GM21717 (cell line): ENCODE measurements around the gene ART4.

ENCODE experiments used
- ATAC-seq: cut with Tn5 transposase; IDR thresholded peaks from one replicate; pipeline ENCODE4 v1.9.1; 2021; ENCODE audit warnings: mild to moderate bottlenecking, moderate library complexity; ENCODE audit not compliant: unreplicated experiment

The ART4 gene, protein sequence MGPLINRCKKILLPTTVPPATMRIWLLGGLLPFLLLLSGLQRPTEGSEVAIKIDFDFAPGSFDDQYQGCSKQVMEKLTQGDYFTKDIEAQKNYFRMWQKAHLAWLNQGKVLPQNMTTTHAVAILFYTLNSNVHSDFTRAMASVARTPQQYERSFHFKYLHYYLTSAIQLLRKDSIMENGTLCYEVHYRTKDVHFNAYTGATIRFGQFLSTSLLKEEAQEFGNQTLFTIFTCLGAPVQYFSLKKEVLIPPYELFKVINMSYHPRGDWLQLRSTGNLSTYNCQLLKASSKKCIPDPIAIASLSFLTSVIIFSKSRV

DNA sequence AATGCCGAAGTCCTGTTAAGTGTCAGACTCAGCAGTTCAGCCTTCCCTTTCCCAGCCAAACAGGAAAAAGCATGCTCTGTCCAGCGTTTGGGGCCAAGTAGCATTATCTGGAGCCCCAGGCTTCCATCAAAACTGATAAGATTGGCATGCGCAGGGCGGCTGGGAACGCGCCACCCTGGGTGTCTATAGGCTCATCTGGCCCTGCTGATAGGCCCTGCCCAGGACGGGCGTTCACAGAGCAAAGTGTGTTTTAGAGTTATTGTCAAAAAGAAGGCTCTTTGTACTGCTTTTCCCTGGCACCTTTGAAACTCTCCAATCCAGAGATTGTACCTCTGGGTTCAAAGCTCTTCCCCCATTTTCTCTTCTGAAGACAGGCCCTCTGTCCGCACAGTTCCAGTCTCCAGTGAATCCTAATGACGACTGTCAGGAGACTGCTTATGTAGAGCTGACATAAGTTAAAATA lies at the start of gene ART4:
ART4 (minus strand) TSS at position 102 of the 463 bp plus-strand sequence. CDS start 413 bp downstream, outside the sequence.
- ATAC-seq, result no peak

DNA sequence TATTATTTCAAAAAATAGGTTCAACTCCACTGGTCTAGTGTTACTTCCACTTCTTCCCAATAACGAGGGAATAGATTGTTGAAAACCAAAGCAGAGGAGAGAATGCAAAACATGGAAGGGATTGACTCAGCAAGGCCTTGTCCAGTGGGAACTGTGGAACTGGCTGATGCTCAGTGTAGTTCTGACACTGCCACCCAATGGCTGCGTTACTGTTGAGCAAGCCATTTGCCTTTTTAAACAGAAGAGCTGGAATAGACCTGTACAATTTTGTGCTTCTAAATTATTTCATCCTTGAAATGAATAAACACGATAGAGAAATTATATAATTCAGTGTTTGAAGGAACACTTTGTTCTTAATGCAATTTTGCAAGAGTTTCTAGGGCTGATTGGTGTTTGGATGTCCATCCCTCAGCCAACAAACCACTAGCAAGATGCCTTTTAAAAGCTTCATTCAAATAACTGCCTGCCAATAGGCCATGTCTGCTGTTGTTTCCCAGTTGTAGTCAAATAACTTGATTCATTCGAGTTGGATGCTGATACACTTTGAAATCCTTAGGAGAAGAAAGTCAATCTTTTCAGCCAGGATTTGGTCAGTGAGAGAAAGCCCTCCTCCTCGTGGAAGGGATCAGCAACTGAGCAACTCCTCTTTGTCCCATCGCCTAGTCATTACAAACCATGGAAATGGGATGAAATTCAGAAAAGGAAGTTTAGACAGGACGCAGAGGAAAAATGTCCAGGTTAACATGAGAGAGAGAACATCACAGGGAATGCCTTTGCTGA lies 49.6 kb upstream of the ART4 start:
- no peak for ATAC-seq

DNA sequence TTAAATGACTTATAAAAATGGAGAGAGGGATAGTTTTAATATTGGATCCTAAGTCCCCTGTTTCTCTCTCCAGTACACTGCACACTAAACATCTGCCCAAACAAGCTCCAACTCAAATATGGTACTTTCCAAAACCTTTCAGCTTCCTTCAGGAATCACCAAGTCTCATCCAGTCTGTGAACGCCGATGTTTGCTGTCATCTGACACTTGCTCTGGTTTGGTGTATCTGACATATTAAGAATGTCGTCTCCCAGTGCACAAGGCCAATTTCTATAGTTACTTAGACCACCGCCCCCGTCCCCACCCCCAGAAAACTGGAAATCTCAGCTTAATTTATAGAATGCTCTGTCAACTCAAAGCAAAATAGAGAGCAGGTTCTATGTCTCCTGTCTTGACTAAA lies 47.4 kb upstream of the ART4 start:
- no peak for ATAC-seq

DNA sequence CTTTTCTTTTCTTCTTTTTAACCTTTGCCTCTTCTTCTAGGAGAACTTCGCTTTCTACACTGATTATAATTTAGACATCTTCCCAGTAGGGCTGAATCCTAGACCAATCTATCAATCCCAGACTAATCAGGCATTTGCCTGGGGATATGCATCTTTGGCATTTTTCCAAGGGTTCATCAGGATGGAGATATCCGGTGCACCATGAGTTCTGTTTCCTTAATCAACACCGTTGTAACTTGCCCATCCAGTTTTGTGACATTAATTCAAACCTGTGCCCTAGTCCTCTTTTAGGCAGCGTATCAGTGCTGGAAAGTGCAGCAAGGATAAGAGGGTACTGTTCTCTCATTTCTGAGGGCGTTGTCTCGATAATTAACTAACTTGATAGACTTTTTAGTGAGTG lies 42.9 kb upstream of the ART4 start:
- no peak for ATAC-seq

GRCh38 chr12:14885718-14886221 lies 42.4 kb upstream of the ART4 start, which contains the start of gene MGP:
MGP (minus strand) TSS chr12:14885854; CDS start chr12:14885791, 63 bp downstream.
- ATAC-seq, result no peak

DNA sequence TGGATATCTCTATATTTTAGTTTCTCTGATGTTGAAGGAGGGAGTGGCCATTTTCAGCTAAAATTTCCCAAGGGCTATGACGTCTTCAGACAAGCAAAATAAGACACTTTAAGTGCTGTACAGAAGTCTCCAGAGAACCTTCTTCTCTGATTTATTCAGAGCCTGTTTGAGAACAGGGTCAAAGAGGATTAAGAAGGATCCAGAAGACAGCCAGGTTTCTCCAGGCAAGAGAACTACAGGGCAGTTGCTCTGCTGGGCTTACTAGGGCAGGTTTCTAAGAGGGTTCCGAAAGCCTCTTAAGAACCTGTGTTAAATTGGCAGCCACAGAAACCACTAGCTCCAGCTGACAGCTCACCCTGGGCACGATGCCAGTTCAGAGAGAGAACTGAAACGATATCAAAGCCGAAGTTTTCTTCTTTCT lies 41.1 kb upstream of the ART4 start:
- ATAC-seq, result peak; percentile 96

GRCh38 chr12:14883686-14884085 lies 40.4 kb upstream of the ART4 start:
- ATAC-seq, result no peak

DNA sequence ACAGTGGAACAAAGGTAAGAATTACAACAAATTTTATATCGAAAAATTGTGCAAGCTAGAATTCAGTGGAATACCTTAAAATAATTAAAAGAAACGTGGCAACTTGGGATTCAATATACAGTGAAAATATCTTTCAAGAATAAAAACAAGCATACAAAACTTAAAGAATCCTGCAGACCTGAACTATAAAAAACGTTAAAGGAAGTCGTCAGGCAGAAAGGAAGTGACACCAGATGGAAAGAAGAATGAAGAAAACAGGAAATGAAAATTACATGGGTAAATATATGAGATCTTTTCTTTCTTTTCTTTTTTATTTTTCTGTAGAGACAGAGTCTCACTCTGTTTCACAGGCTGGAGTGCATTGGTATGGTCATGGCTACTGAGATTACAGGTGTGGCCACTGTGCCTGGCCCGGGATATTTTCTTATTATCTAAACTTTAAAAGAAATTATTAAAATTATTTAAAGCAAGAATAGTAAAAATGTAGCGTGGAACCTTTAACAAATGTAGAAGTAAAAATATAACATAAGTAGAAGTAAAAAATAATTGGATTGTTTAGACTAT lies 37.6 kb upstream of the ART4 start:
- ATAC-seq, result no peak

DNA sequence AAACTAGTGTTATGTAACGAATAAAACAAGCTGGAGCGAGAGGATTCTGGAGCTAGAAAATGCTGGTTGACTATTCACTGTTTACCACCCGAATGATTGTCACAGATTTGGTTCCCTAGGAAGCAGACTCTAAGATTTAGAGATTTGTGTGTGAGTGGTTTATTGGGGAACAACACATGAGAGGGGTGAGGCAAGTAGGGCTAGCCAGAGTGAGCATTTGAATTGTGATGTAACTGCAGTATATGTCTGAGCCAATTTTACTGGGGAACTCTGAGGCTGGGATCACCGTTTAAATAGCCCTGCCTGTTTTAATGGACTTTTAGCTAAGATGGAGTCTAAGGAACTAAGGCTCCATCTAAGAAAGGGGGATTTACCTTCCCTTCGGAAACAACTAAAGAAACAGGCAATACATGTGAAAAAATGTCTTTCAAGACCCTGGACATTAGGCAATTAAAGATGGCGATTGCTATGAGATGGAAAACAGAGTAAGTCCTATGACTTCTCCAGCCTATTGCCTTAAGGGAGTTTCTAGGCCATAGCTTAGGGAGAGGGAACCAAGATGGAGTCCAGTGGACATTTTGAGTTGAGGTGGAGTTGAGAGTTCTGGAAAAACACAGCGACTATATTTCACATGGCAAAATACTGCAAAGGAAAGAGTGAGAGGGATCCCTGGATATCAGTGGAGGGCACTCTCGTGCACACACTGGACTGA lies 36.1 kb upstream of the ART4 start:
- no peak for ATAC-seq

DNA sequence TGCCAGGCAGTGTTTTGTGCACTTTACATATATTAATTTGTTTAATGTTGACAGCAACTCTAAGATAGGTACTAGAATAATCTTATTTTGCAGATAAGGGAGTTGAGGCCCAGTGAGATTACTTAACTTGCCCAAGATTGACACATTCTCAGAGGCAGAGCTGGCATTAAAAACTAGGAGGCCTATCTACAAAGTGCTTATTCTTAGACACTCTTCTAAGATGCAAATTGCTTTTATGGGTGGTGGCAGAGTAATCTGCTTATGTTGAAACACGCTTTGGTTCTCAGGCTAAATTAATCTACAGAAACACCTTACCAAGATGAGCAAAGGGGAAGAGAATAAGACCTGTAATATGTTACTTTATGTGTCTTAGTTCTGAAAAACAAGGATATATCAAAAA lies 35.2 kb upstream of the ART4 start:
- no peak for ATAC-seq

GRCh38 chr12:14876833-14877232 lies 33.5 kb upstream of the ART4 start:
- no peak for ATAC-seq

GRCh38 chr12:14874882-14875281 lies 31.6 kb upstream of the ART4 start:
- no peak for ATAC-seq

DNA sequence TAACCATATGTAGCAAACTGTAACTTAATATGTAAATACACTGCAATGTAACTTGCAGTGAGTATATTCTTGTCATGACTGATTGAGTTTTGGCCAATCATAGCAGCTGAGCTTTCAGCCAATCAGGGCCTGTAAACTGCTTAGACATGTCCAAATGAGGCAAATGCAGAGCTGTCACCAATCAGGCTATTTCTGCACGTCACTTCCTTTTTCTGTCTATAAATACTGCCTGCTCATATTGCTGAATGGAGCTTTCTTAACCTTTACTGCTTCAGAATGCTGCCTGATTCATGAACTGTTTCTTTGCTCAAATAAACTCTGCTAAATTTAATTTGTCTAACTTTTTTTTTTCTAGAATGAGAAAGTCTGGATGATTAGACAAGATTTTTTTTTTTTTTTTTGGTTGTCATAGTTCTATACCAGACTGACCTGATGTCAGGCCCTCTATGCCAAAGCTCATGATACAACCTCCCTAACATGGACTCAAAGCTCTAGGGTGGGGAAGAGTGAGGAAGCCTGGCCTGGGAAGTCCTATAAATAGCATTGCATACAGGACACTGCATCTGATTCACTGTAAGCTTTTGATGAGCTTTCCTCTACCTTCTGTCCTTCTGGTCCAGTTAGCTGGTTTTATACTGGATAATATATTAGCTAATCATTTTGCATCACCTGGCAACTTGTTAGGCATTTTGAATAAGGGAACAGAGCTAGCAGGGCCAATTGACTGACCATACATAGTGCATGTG lies 30.3 kb upstream of the ART4 start:
- no peak for ATAC-seq

DNA sequence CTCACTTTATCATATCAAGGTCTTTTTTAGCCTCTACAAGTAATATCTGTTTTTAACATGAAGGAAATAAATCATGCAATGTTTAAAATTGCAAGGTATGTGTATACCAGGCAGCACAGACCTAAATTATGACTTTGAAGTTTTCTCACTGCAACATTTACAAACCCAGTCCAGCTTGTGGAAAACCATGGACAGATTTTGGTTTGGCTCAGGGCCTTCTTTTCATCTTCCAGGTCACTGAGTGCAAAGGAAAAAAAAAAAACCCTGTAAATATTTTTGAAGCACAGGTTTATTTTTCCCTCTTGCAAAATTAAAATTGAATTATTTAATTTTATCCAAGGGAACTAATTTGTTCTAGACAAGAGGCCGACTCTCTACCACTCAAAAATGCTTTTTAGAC lies 28.6 kb upstream of the ART4 start:
- no peak for ATAC-seq

DNA sequence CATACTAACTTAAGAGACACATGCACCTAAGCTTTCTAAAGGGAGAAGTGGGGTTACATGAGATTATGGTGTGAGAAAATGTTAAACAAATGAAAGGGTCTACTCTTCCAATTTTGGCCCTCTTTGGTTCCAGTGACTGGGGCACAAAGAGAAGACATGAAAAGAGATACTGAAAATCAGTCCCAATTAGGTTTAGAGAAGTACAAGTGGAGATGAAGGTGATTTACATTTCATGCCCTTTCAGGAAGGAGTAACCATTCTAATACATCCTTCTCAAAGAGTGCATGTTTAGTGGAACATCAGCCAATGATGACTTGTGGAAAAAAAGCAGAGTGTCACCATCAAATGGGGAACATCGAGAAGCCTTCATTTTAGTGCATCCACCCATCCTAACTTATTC lies 27.9 kb upstream of the ART4 start:
- ATAC-seq, result no peak

- ATAC-seq, result no peak
These were observed 25.7 kb upstream of the ART4 start for GRCh38 chr12:14868916-14869506.

GRCh38 chr12:14860490-14860889 lies 17.2 kb upstream of the ART4 start:
- ATAC-seq, result no peak

DNA sequence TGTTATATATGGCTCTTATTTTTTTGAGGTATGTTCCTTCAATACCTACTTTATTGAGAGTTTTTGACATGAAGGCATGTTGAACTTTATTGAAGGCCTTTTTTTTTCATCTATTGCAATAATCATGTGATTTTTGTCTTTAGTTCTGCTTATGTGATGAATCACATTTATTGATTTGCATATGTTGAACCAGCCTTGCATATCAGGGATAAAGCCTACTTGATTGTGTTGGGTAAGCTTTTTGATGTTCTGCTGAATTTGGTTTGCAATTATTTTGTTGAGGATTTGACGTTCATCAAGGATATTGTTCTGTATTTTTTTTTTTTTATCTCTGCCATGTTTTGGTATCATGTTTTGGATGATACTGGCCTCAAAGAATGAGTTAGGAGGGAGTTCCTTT lies 15.2 kb upstream of the ART4 start:
- no peak for ATAC-seq

DNA sequence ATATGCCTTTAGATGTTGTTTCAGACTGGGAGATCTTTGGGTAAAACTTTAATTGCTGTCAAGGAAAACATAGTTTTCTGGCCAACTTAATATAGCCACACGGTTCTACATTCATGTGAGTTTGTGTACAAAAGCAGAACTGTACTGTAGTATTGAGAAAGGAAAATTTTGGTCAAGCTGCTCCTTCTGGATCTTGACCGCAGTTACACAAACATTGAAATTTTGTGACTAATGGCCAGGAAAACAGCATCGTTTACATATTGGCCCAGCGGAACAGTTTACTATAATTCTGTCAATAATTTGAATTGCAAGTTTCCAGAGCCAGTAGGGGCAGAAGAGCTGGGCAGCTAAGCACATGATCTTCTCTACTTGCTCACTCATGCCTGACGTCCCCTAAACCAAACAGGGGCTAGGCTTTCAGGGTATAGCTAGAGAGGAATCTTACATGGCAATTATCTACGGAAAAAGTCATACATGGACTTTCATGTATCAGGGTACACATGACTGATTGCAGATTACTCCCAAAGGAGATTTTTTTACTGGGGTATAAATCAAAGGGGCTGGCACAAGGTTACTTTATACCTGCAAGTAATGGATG lies 11.4 kb upstream of the ART4 start:
- ATAC-seq, result no peak

DNA sequence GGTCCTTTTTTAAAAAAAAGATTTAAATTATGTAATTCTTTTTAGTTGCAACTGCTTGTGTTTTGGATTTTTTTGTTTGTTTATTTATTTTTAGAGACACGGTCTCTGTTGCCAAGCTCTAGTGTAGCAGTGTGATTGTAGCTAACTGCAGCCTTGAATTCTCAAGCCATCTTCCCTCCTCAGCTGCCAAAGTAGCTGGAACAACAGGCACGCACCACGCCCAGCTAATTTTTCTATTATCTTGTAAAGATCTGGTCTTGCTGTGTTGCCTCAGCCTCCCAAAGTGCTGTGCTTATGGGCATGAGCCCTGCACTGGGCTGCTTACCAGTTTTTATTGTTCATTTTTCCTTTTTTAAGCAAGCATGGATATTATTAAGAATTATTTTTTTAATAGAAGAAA lies 10.6 kb upstream of the ART4 start:
- ATAC-seq, result no peak
